Mucosa of rectum (tissue), 2 donors: ENCODE results near the gene WDR43.

Experiments used
- H3K27ac ChIP-seq, 2 donors: one replicate each; pipeline ENCODE4 v1.7.0; 2013; ENCODE audit warnings: inconsistent platforms in 2 of 2, low read depth in 2 of 2, low read length in 2 of 2
- H3K27me3 ChIP-seq, 2 donors: one replicate each; pipeline ENCODE4 v1.7.0; 2013; ENCODE audit warnings: low read length in 2 of 2; ENCODE audit not compliant: control insufficient read depth in 2 of 2, insufficient read depth in 2 of 2
- H3K36me3 ChIP-seq, 2 donors: one replicate each; pipeline ENCODE4 v1.7.0; 2013; ENCODE audit warnings: low read length in 2 of 2; ENCODE audit not compliant: control insufficient read depth in 2 of 2, insufficient read depth in 2 of 2
- H3K4me1 ChIP-seq, 2 donors: one replicate each; pipeline ENCODE4 v1.7.0; 2013; ENCODE audit warnings: low read length in 2 of 2, mild to moderate bottlenecking in 1 of 2; ENCODE audit not compliant: control insufficient read depth in 2 of 2, insufficient read depth in 2 of 2
- H3K4me3 ChIP-seq, 2 donors: one replicate each; pipeline ENCODE4 v1.7.0; 2013; ENCODE audit warnings: low read length in 2 of 2
- H3K9ac ChIP-seq, 2 donors: one replicate each; pipeline ENCODE4 v1.7.0; 2013; ENCODE audit warnings: low read length in 2 of 2, low read depth in 1 of 2, mild to moderate bottlenecking in 1 of 2
- H3K9me3 ChIP-seq, 2 donors: one replicate each; pipeline ENCODE4 v1.7.0; 2013; ENCODE audit warnings: low read length in 2 of 2; ENCODE audit not compliant: control insufficient read depth in 2 of 2
- donor health status: healthy.
- donor health status: Normal muscosa, but diverticular disease.

The WDR43 gene

GRCh38 chr2:28986429-28986828 is 92.0 kb downstream of the WDR43 start:
- H3K4me1 ChIP-seq: no peaks in the 10 kb centered on the region
- H3K36me3 ChIP-seq: no peaks in the 10 kb centered on the region
- no peak overlapping the region for H3K27ac ChIP-seq
- H3K4me3 ChIP-seq: no peak overlapping the region
- H3K27me3 ChIP-seq: no peaks in the 10 kb centered on the region
- H3K9me3 ChIP-seq: no peaks in the 10 kb centered on the region
- H3K9ac ChIP-seq: no peak overlapping the region

- H3K27me3 ChIP-seq: no peaks in the 10 kb centered on the region
- no peaks in the 10 kb centered on the region for H3K36me3 ChIP-seq
- H3K4me3 ChIP-seq: no peak overlapping the region
- H3K4me1 ChIP-seq: peaks cover 6 to 14% of the 10 kb centered on the region in 2 donors
- peak overlapping the region; percentile 3 to 42 for H3K27ac ChIP-seq
- H3K9ac ChIP-seq: no peak overlapping the region
- no peaks in the 10 kb centered on the region for H3K9me3 ChIP-seq
These were observed 95.5 kb downstream of the WDR43 start for GRCh38 chr2:28989973-28990372.

GRCh38 chr2:28990445-28990844 is 96.0 kb downstream of the WDR43 start:
- peaks cover 6 to 14% of the 10 kb centered on the region in 2 donors for H3K4me1 ChIP-seq
- no peak overlapping the region for H3K9ac ChIP-seq
- no peaks in the 10 kb centered on the region for H3K36me3 ChIP-seq
- H3K9me3 ChIP-seq: no peaks in the 10 kb centered on the region
- peak overlapping the region; percentile 3 to 20 for H3K27ac ChIP-seq
- no peaks in the 10 kb centered on the region for H3K27me3 ChIP-seq
- H3K4me3 ChIP-seq: no peak overlapping the region

- Histone ChIP-seq H3K4me3 (no peak overlapping the region), H3K27ac (peak overlapping the region; percentile 18 to 23)
These were observed 96.6 kb downstream of the WDR43 start for GRCh38 chr2:28991021-28991420.

GRCh38 chr2:28991460-28991859 is 97.0 kb downstream of the WDR43 start:
- Histone ChIP-seq H3K27me3 (no peaks in the 10 kb centered on the region), H3K9me3 (no peaks in the 10 kb centered on the region), H3K27ac (peak overlapping the region; percentile 18 to 23), H3K4me1 (peaks cover 6 to 14% of the 10 kb centered on the region in 2 donors), H3K36me3 (no peaks in the 10 kb centered on the region), H3K4me3 (no peak overlapping the region), H3K9ac (no peak overlapping the region)

More at GRCh38 chr2:28991021-28991420, 96.6 kb downstream of the WDR43 start:
- no peak overlapping the region for H3K9ac ChIP-seq
- no peaks in the 10 kb centered on the region for H3K36me3 ChIP-seq
- no peaks in the 10 kb centered on the region for H3K9me3 ChIP-seq
- no peaks in the 10 kb centered on the region for H3K27me3 ChIP-seq
- H3K4me1 ChIP-seq: peaks cover 6 to 14% of the 10 kb centered on the region in 2 donors

- Histone ChIP-seq H3K9ac (peak overlapping the region in 1 of 2 donors; percentile 10), H3K4me3 (no peak overlapping the region), H3K36me3 (no peaks in the 10 kb centered on the region), H3K9me3 (no peaks in the 10 kb centered on the region), H3K4me1 (peaks cover 6 to 14% of the 10 kb centered on the region in 2 donors), H3K27me3 (no peaks in the 10 kb centered on the region), H3K27ac (no peak overlapping the region)
These were observed 98.9 kb downstream of the WDR43 start for GRCh38 chr2:28993206-28993960.

GRCh38 chr2:28994074-28994473 is 99.6 kb downstream of the WDR43 start:
- Histone ChIP-seq H3K9me3 (no peaks in the 10 kb centered on the region), H3K27me3 (no peaks in the 10 kb centered on the region), H3K27ac (no peak overlapping the region), H3K36me3 (no peaks in the 10 kb centered on the region), H3K9ac (peak overlapping the region in 1 of 2 donors; percentile 10), H3K4me3 (no peak overlapping the region), H3K4me1 (peaks cover 6 to 14% of the 10 kb centered on the region in 2 donors)

GRCh38 chr2:28994679-28995078 is 100.2 kb downstream of the WDR43 start:
- Histone ChIP-seq H3K27ac (no peak overlapping the region), H3K27me3 (no peaks in the 10 kb centered on the region), H3K9me3 (no peaks in the 10 kb centered on the region), H3K4me1 (peaks cover 6 to 14% of the 10 kb centered on the region in 2 donors), H3K4me3 (no peak overlapping the region), H3K36me3 (no peaks in the 10 kb centered on the region), H3K9ac (no peak overlapping the region)

- Histone ChIP-seq H3K27ac (no peak overlapping the region), H3K9me3 (no peaks in the 10 kb centered on the region), H3K27me3 (no peaks in the 10 kb centered on the region), H3K9ac (no peak overlapping the region), H3K4me3 (no peak overlapping the region), H3K36me3 (no peaks in the 10 kb centered on the region), H3K4me1 (peaks cover 6 to 14% of the 10 kb centered on the region in 2 donors)
These were observed 101.6 kb downstream of the WDR43 start for GRCh38 chr2:28995765-28996750.
